K562 (cell line): ENCODE measurements around the gene IQSEC3. TPM values are rescaled to one million over a fixed set of nuclear protein-coding genes. Genes with fewer than 3 reads are reported as not detected.
A peak's percentile ranks its signal among the peaks of the same experiment; 100 is the strongest.

Experiments used
- ATAC-seq: fragments of 200-7000 bp; cut with Tn5 transposase; 3 replicates; pipeline ENCODE4 v1.9.1; 2020; ENCODE audit warnings: moderate library complexity
- BruUV-seq: library from RNA; stranded (reverse); fragments of 400-500 nt; replicated peaks from 2 replicates; lab custom pipeline; 2021; lab: Mats Ljungman, UMichigan
- CTCF ChIA-PET: fragments of 300-600 bp; formaldehyde crosslinking; extraction: SDS; loops from one replicate; lab custom pipeline; 2021; ENCODE audit warnings: low intra/inter-chr PET ratio; lab: Yijun Ruan, JAX
- POLR2A ChIA-PET: fragments of 300-600, 350-650 bp; sonication (Branson Sonifier 250); formaldehyde crosslinking; extraction: SDS; loops from one replicate; lab custom pipeline; 2021; ENCODE audit warnings: antibody characterized with exemption, inconsistent platforms; lab: Yijun Ruan, JAX
- DNase-seq, 4 experiments: peaks; one replicate each; pipeline versions ENCODE4 v3.0.0 to v3.0.0-alpha.2; 2011 to 2018; ENCODE audit warnings: low spot score in 3 of 4, mixed read lengths in 3 of 4; ENCODE audit errors: extremely low read depth in 1 of 4
- FAIRE-seq: peaks from 2 replicates; lab custom pipeline; 2011; peaks lifted over from hg19 to GRCh38; lab: Jason Lieb, UNC
- H2AFZ ChIP-seq: 2 replicates; pipeline ENCODE4 v1.6.0; 2011; ENCODE audit warnings: low read depth, low read length, control low read depth, inconsistent platforms
- H3K27ac ChIP-seq: fragments of 200-600 bp; 3 replicates; pipeline ENCODE4 v1.8.0; 2011; ENCODE audit warnings: low read depth, mild to moderate bottlenecking, control low read depth, inconsistent platforms, low read length, moderate library complexity, mixed read lengths; ENCODE audit errors: extremely low read depth
- H3K27me3 ChIP-seq, 2 experiments: fragments of 300-600 bp in 1 of 2; 2 replicates in 1 of 2; 3 replicates in 1 of 2; pipeline versions ENCODE4 v1.6.0 to v1.8.0; 2011; ENCODE audit warnings: inconsistent platforms in 2 of 2, low read length in 2 of 2, mild to moderate bottlenecking in 1 of 2, mixed read lengths in 1 of 2, moderate library complexity in 1 of 2; ENCODE audit not compliant: control insufficient read depth in 2 of 2, insufficient read depth in 2 of 2
- H3K36me3 ChIP-seq: fragments of 300-600 bp; 3 replicates; pipeline ENCODE4 v1.8.0; 2011; ENCODE audit warnings: mild to moderate bottlenecking, low read length, inconsistent platforms; ENCODE audit not compliant: control insufficient read depth, insufficient read depth
- H3K4me1 ChIP-seq, 2 experiments: fragments of 200-600 bp in 1 of 2; replicated peaks in 1 of 2; 2 replicates in 1 of 2; 3 replicates in 1 of 2; pipeline versions ENCODE4 v1.5.1 to v1.8.0; 2011; ENCODE audit warnings: inconsistent platforms in 2 of 2, low read length in 2 of 2, mild to moderate bottlenecking in 1 of 2, mixed read lengths in 1 of 2, moderate library complexity in 1 of 2; ENCODE audit not compliant: control insufficient read depth in 2 of 2, insufficient read depth in 2 of 2
- H3K4me2 ChIP-seq: 2 replicates; pipeline ENCODE4 v1.6.1; 2011; ENCODE audit warnings: low read length, control low read depth, inconsistent platforms, mixed read lengths; ENCODE audit not compliant: insufficient read depth
- H3K4me3 ChIP-seq: fragments of 200-600 bp; sonication (generic), shearing (Covaris generic); 2 replicates; pipeline ENCODE4 v1.5.1; 2016; ENCODE audit warnings: control low read depth, inconsistent platforms
- H3K79me2 ChIP-seq: fragments of 200-600 bp; 3 replicates; pipeline ENCODE4 v1.8.0; 2011; ENCODE audit warnings: low read length, inconsistent platforms; ENCODE audit not compliant: control insufficient read depth, insufficient read depth
- H3K9ac ChIP-seq, 2 experiments: 2 replicates each; pipeline versions ENCODE4 v1.6.0 to v1.6.1; 2011; ENCODE audit warnings: low read depth in 2 of 2, low read length in 2 of 2, control low read depth in 1 of 2, inconsistent platforms in 1 of 2, mild to moderate bottlenecking in 1 of 2, mixed read lengths in 1 of 2; ENCODE audit not compliant: insufficient read depth in 1 of 2
- H3K9me1 ChIP-seq: one replicate; pipeline ENCODE4 v1.6.0; 2011; ENCODE audit warnings: inconsistent platforms, mild to moderate bottlenecking, low read length, moderate library complexity; ENCODE audit not compliant: control insufficient read depth, insufficient read depth
- H3K9me3 ChIP-seq: replicated peaks from 2 replicates; pipeline ENCODE4 v1.5.1; 2011; ENCODE audit warnings: low read depth, low read length, inconsistent platforms; ENCODE audit not compliant: control insufficient read depth, insufficient read depth
- H4K20me1 ChIP-seq: replicated peaks from 2 replicates; pipeline ENCODE4 v1.6.1; 2011; ENCODE audit warnings: low read length, inconsistent platforms, mixed read lengths; ENCODE audit not compliant: control insufficient read depth, insufficient read depth
- AFF1 ChIP-seq, 2 experiments: fragments of 450-650 bp; IDR thresholded peaks; 2 replicates each; pipeline ENCODE4 v1.6.1; 2018; ENCODE audit warnings: mild to moderate bottlenecking in 2 of 2, low read depth in 1 of 2; ENCODE audit not compliant: partially characterized antibody in 2 of 2
- ARID2 ChIP-seq: fragments of 450-650 bp; IDR thresholded peaks from 2 replicates; pipeline ENCODE4 v1.6.1; 2017; ENCODE audit warnings: antibody characterized with exemption, mild to moderate bottlenecking
- DACH1 ChIP-seq: fragments of 450-650 bp; IDR thresholded peaks from 2 replicates; pipeline ENCODE4 v1.6.1; 2018; ENCODE audit not compliant: partially characterized antibody
- GTF2E2 ChIP-seq: fragments of 200-800 bp; sonication (Bioruptor generic); IDR thresholded peaks from 2 replicates; pipeline ENCODE4 v1.6.1; 2016; ENCODE audit warnings: missing genetic modification characterization, missing compliant biosample characterization
- HSF4 ChIP-seq: fragments of 250-450 bp; sonication (Bioruptor Pico); IDR thresholded peaks from 2 replicates; pipeline ENCODE4 v2.1.2; 2022; ENCODE audit warnings: mild to moderate bottlenecking, moderate library complexity, borderline replicate concordance
- L3MBTL2 ChIP-seq: fragments of 450-650 bp; IDR thresholded peaks from 2 replicates; pipeline ENCODE4 v1.6.1; 2016; ENCODE audit warnings: mild to moderate bottlenecking, moderate library complexity
- NFATC3 ChIP-seq: fragments of 450-650 bp; IDR thresholded peaks from 2 replicates; pipeline ENCODE4 v1.6.1; 2017; ENCODE audit warnings: mild to moderate bottlenecking
- RBM25 ChIP-seq: fragments of 200-400 bp; formaldehyde crosslinking; IDR thresholded peaks from 2 replicates; pipeline ENCODE4 v1.6.1; 2018; ENCODE audit warnings: low read length, low read depth, moderate library complexity; ENCODE audit not compliant: severe bottlenecking
- RFX1 ChIP-seq: fragments of 450-650 bp; IDR thresholded peaks from 2 replicates; pipeline ENCODE4 v1.6.1; 2016; ENCODE audit warnings: mild to moderate bottlenecking, moderate library complexity
- TAF1 ChIP-seq: IDR thresholded peaks from 2 replicates; pipeline ENCODE4 v1.6.1; 2011; ENCODE audit warnings: mild to moderate bottlenecking, low read length, moderate library complexity; ENCODE audit not compliant: insufficient read depth, control insufficient read depth, severe bottlenecking; ENCODE audit errors: extremely low read depth
- TEAD1 ChIP-seq, 2 experiments: fragments of 450-650 bp in 1 of 2; sonication (generic) in 1 of 2; formaldehyde crosslinking; IDR thresholded peaks; 2 replicates each; pipeline versions ENCODE4 v1.4.0 to v1.8.0; 2020 to 2022; ENCODE audit warnings: mild to moderate bottlenecking in 2 of 2, missing genetic modification reagents in 1 of 2
- XRCC3 ChIP-seq: fragments of 450-650 bp; IDR thresholded peaks from 2 replicates; pipeline ENCODE4 v1.6.1; 2017; ENCODE audit warnings: mild to moderate bottlenecking, moderate library complexity
- WGBS: fragments of 100-300 bp; shearing (Covaris generic); methylation state at CpG from one replicate; pipeline ENCODE4 v1.1.6; 2016; ENCODE audit warnings: low coverage, mixed read lengths; ENCODE audit not compliant: insufficient coverage; ENCODE audit errors: missing lambda C conversion rate; 5-methylcytosine and 5-hydroxymethylcytosine counted together
- in situ Hi-C: fragments of 300-500 bp; cut with MboI; formaldehyde crosslinking; loops from 4 replicates; pipeline ENCODE4 v1.15.0; 2018; ENCODE audit warnings: inconsistent platforms, mixed read lengths
- intact Hi-C: fragments of 100-400 bp; cut with micrococcal nuclease; formaldehyde crosslinking; loops from 2 replicates; pipeline ENCODE4 v1.14.2; 2022
- polyA plus RNA-seq, 8 experiments: library from polyadenylated mRNA; depleted of rRNA in 4 of 8; stranded (reverse) in 5 of 8; unstranded in 3 of 8; fragments of >200 nt; fragmentation: Nextera tagmentation in 2 of 8; fragmentation: Illumina TruSeq in 1 of 8; extraction: Ambion mirVana in 2 of 8; extraction: Trizol in 1 of 8; gene quantifications; 2 replicates each; pipeline versions ENCODE4 v1.2.1 to v1.2.3, GENCODE V29; 2011 to 2014; ENCODE audit warnings: inconsistent platforms in 1 of 8, missing spikeins in 1 of 8
- total RNA-seq, 7 experiments: library from RNA; depleted of rRNA in 6 of 7; stranded (reverse); fragments of >200 nt in 6 of 7; fragmentation: Illumina TruSeq in 2 of 7; extraction: Trizol in 2 of 7; gene quantifications; 2 replicates each; pipeline versions ENCODE4 v1.2.1 to v1.2.3, GENCODE V29; 2011 to 2021; ENCODE audit warnings: low replicate concordance in 1 of 7

The IQSEC3 gene
- total and polyA plus RNA-seq, 9 of the 15 experiments (the other 6 are each of a cell fraction or from before 2014, with no cell fraction given): under 0.01 to 0.25 (median 0.08) TPM; not detected in 3

GRCh38 chr12:191541-191940 lies 125.0 kb downstream of the IQSEC3 start (continued):
- TF ChIP-seq AFF1 (IDR thresholded peaks at IDR 0.05; ENCODE audit: low read depth in 1 of 2, partially characterized antibody in 2 of 2): no peak
- peak; percentile 52 for TF ChIP-seq RBM25
- TF ChIP-seq NFATC3: no peak

GRCh38 chr12:193261-193660 lies 126.7 kb downstream of the IQSEC3 start:
- DNase-seq: no peak
- Histone ChIP-seq H3K4me2 (no peak overlapping the region), H3K79me2 (no peaks in the 10 kb centered on the region), H3K27me3 (peaks cover 14 to 57% of the 10 kb centered on the region in 2 experiments; a peak in 4 of 5 replicates), H3K9ac (no peak overlapping the region), H3K27ac (no peak overlapping the region), H3K4me3 (no peak overlapping the region), H3K9me1 (no peaks in the 10 kb centered on the region), H2AFZ (no peak overlapping the region), H3K4me1 (peaks cover 0 to 6% of the 10 kb centered on the region in 2 experiments; a peak in 2 of 5 replicates), H3K36me3 (no peaks in the 10 kb centered on the region), H3K9me3 (no peaks in the 10 kb centered on the region), H4K20me1 (peaks cover 4% of the 10 kb centered on the region; the same call in 1 of the 2 replicates)
- no peak for ATAC-seq
- TF ChIP-seq RFX1 (peak; percentile 46), XRCC3 (no peak), TAF1 (no peak), DACH1 (no peak), GTF2E2 (tag) (no peak), L3MBTL2 (no peak), HSF4 (CRISPR knock-in tag) (no peak), TEAD1 (CRISPR knock-in tag; IDR thresholded peaks at IDR 0.05) (no peak), ARID2 (no peak)
- no peak for FAIRE-seq
- intact Hi-C loops (no loop called here), in situ Hi-C loops (no loop called here)
- POLR2A ChIA-PET: no interaction called here
- CTCF ChIA-PET: no interaction called here
- no TSS peak for BruUV-seq
- 0% methylated on average over 4 of the region's 10 CpGs for WGBS
